A673 (cell line): ENCODE measurements around the gene PDE8B.

ENCODE experiments used
- CTCF ChIP-seq: fragments of 300-800, 200-600 bp; sonication (generic); conservative IDR thresholded peaks from 2 replicates; pipeline ENCODE4 v1.5.1; 2017; ENCODE audit warnings: low read depth, mild to moderate bottlenecking, antibody characterized with exemption, low read length, moderate library complexity, mixed read lengths
- EZH2 ChIP-seq: fragments of 200-600 bp; sonication (generic); IDR thresholded peaks from 2 replicates; pipeline ENCODE4 v1.6.1; 2017; ENCODE audit warnings: borderline replicate concordance, low read depth, mild to moderate bottlenecking, mixed read lengths, antibody characterized with exemption, low read length; ENCODE audit not compliant: poor library complexity, severe bottlenecking

DNA sequence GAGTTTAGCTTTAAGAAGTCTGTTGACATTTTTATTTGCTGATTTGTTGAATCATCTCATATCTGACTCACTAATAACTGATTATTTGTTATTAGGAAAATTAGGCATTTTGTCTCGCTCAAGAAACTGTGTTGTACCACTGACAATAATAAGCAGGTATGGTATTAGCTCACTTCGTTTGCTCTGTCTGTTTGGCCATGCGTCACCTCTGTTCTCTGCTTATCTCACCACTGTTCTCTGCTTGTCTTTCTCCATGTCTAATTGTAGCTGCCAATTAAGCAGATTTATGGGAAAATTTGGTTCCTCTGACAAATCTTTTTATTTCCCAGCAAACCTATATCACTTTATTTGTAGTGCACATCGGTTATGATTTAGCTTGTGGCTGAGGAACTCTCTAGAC is 142.8 kb downstream of the PDE8B start:
- TF ChIP-seq EZH2 = no peak
- no peak for TF ChIP-seq CTCF
